GM23338 (cell line): ENCODE results near the gene PTGDR2. TPM values are rescaled to one million over a fixed set of nuclear protein-coding genes. Genes with fewer than 3 reads are reported as not detected.

Experiments used
- ATAC-seq: fragments of 200-7000 bp; cut with Tn5 transposase; 3 replicates; pipeline ENCODE4 v1.9.1; 2020
- DNase-seq: peaks from one replicate; pipeline ENCODE4 v3.0.0-alpha.2; 2015; ENCODE audit warnings: low spot score
- H2AFZ ChIP-seq: fragments of 200-600 bp; sonication (generic); 2 replicates; pipeline ENCODE4 v1.8.0; 2016; ENCODE audit warnings: antibody characterized with exemption, mild to moderate bottlenecking, moderate library complexity
- H3F3A ChIP-seq: fragments of 200-600 bp; sonication (generic); replicated peaks from 2 replicates; pipeline ENCODE4 v1.8.0; 2017; ENCODE audit warnings: antibody characterized with exemption, mixed run types, low read depth
- H3K27ac ChIP-seq: fragments of 200-600 bp; sonication (generic); 2 replicates; pipeline ENCODE4 v1.6.1; 2016; ENCODE audit warnings: low read depth
- H3K27me3 ChIP-seq: fragments of 200-600 bp; sonication (generic); 2 replicates; pipeline ENCODE4 v1.8.0; 2016; ENCODE audit warnings: mild to moderate bottlenecking, mixed run types, moderate library complexity; ENCODE audit not compliant: insufficient read depth
- H3K36me3 ChIP-seq: fragments of 200-600 bp; sonication (generic); 2 replicates; pipeline ENCODE4 v1.8.0; 2016; ENCODE audit warnings: mild to moderate bottlenecking; ENCODE audit not compliant: insufficient read depth
- H3K4me1 ChIP-seq: fragments of 200-600 bp; sonication (generic); 2 replicates; pipeline ENCODE4 v1.8.0; 2016; ENCODE audit warnings: mild to moderate bottlenecking, moderate library complexity; ENCODE audit not compliant: insufficient read depth
- H3K4me2 ChIP-seq: fragments of 200-600 bp; sonication (generic); 2 replicates; pipeline ENCODE4 v1.7.1; 2017; ENCODE audit warnings: mixed run types
- H3K4me3 ChIP-seq: fragments of 200-600 bp; sonication (generic); 2 replicates; pipeline ENCODE4 v1.6.1; 2016; ENCODE audit warnings: mixed run types
- H3K79me2 ChIP-seq: fragments of 200-600 bp; sonication (generic); replicated peaks from 2 replicates; pipeline ENCODE4 v1.8.0; 2017; ENCODE audit warnings: mild to moderate bottlenecking; ENCODE audit not compliant: insufficient read depth
- H3K9me2 ChIP-seq: fragments of 200-600 bp; sonication (generic); 2 replicates; pipeline ENCODE4 v1.8.0; 2017; ENCODE audit not compliant: insufficient read depth
- H4K20me1 ChIP-seq: fragments of 200-600 bp; sonication (generic); replicated peaks from 2 replicates; pipeline ENCODE4 v1.8.0; 2017; ENCODE audit warnings: mild to moderate bottlenecking; ENCODE audit not compliant: insufficient read depth
- H3K27ac Mint-ChIP-seq: 2 replicates; pipeline ENCODE4 v1.8.0; 2020; ENCODE audit warnings: inconsistent platforms, mild to moderate bottlenecking, moderate library complexity, mixed read lengths
- H3K27me3 Mint-ChIP-seq: 3 replicates; pipeline ENCODE4 v1.8.0; 2022; ENCODE audit warnings: low read depth, mild to moderate bottlenecking, moderate library complexity, mixed read lengths, inconsistent platforms; ENCODE audit not compliant: insufficient read depth, poor library complexity
- H3K36me3 Mint-ChIP-seq: 3 replicates; pipeline ENCODE4 v1.8.0; 2021; ENCODE audit warnings: low read depth, mild to moderate bottlenecking, inconsistent platforms, moderate library complexity, mixed read lengths
- H3K4me1 Mint-ChIP-seq: 3 replicates; pipeline ENCODE4 v1.8.0; 2020; ENCODE audit warnings: mild to moderate bottlenecking, inconsistent platforms, mixed read lengths
- H3K4me3 Mint-ChIP-seq: 3 replicates; pipeline ENCODE4 v1.8.0; 2021; ENCODE audit warnings: moderate library complexity, mild to moderate bottlenecking, inconsistent platforms, mixed read lengths
- H3K9me3 Mint-ChIP-seq: 3 replicates; pipeline ENCODE4 v1.8.0; 2020; ENCODE audit warnings: moderate library complexity, mild to moderate bottlenecking, inconsistent platforms, mixed read lengths
- CTCF ChIP-seq, 2 experiments: fragments of 200-600 bp in 1 of 2; sonication (generic) in 1 of 2; conservative IDR thresholded peaks; 2 replicates each; pipeline versions ENCODE4 v1.5.1 to v1.6.1; 2016 to 2017; ENCODE audit warnings: antibody characterized with exemption in 2 of 2, low read depth in 2 of 2, mild to moderate bottlenecking in 2 of 2, moderate library complexity in 1 of 2
- NANOG ChIP-seq: IDR thresholded peaks from 2 replicates; pipeline ENCODE4 v1.6.1; 2016; ENCODE audit warnings: antibody characterized with exemption, borderline replicate concordance
- POLR2AphosphoS5 ChIP-seq: IDR thresholded peaks from 2 replicates; pipeline ENCODE4 v1.6.1; 2016; ENCODE audit warnings: antibody characterized with exemption, low read depth
- ZNF462 ChIP-seq: fragments of 250-450 bp; sonication (Bioruptor Pico); IDR thresholded peaks from 2 replicates; pipeline ENCODE4 v1.5.0; 2020; ENCODE audit warnings: mild to moderate bottlenecking, moderate library complexity
- polyA plus RNA-seq: library from polyadenylated mRNA; unstranded; fragments of >200 nt; fragmentation: Nextera tagmentation; extraction: Ambion mirVana; gene quantifications from 2 replicates; pipeline ENCODE4 v1.2.1, GENCODE V29; 2016
- total RNA-seq: library from RNA; depleted of rRNA; stranded (reverse); fragments of >200 nt; shearing (Covaris generic); gene quantifications from 2 replicates; pipeline ENCODE4 v1.2.3, GENCODE V29; 2014
- TF ChIP-seq, protein P1 (sequence below): IDR thresholded peaks from 2 replicates; pipeline ENCODE4 v1.6.1; 2016; ENCODE audit warnings: antibody characterized with exemption

PTGDR2 gene
- total and polyA plus RNA-seq, 2 experiments from 2014 or later: 0.24 to 0.73 TPM

DNA sequence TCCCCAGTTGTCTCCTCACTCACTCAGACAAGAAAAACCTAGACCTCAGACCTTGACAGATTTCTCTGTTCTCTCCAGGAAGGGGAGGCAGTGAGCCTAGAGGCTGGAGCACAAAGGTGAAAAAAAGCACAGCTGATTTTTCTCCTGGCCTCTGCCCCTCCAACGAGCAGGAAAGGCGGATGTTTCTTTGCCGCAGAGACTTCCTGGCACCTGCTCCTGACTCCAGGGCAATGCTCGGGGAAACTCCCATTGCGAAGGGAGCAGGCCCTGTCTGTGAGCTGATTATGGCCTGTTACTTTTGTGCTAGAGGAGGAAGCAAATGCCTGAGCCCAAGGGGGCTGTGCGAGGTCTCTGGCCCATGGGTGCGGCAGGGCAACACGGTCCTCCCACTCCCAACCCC is 45.2 kb downstream of the PTGDR2 start:
- ATAC-seq (no peak), DNase-seq (no peak)
- Histone ChIP-seq H3K27me3 (no peaks in the 10 kb centered on the region), H3K4me2 (no peak overlapping the region), H2AFZ (no peak overlapping the region), H3K4me1 (no peaks in the 10 kb centered on the region), H3K27ac (no peak overlapping the region), H3K36me3 (no peaks in the 10 kb centered on the region), H4K20me1 (no peaks in the 10 kb centered on the region), H3K79me2 (no peaks in the 10 kb centered on the region), H3K4me3 (no peak overlapping the region), H3K9me2 (no peaks in the 10 kb centered on the region), H3F3A (no peaks in the 10 kb centered on the region)
- Mint-ChIP-seq H3K4me3 (no peak overlapping the region), H3K27ac (no peak overlapping the region), H3K36me3 (peaks cover 6% of the 10 kb centered on the region; the same call in 1 of the 3 replicates), H3K4me1 (no peaks in the 10 kb centered on the region), H3K9me3 (peaks cover 16% of the 10 kb centered on the region), H3K27me3 (peaks cover 4% of the 10 kb centered on the region)
- TF ChIP-seq NANOG (no peak), CTCF (conservative IDR thresholded peaks at IDR 0.05; ENCODE audit: low read depth in 2 of 2) (no peak), ZNF462 (CRISPR knock-in tag) (no peak), POLR2AphosphoS5 (no peak)
- TF ChIP-seq, protein P1, sequence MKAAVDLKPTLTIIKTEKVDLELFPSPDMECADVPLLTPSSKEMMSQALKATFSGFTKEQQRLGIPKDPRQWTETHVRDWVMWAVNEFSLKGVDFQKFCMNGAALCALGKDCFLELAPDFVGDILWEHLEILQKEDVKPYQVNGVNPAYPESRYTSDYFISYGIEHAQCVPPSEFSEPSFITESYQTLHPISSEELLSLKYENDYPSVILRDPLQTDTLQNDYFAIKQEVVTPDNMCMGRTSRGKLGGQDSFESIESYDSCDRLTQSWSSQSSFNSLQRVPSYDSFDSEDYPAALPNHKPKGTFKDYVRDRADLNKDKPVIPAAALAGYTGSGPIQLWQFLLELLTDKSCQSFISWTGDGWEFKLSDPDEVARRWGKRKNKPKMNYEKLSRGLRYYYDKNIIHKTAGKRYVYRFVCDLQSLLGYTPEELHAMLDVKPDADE: no peak
